NCI-H2227 (cell line): ENCODE data around the gene EIPR1.

Experiments used
- DNase-seq: peaks from one replicate; lab custom pipeline; 2025; ENCODE audit not compliant: unreplicated experiment; lab: John Stamatoyannopoulos, UW

The EIPR1 gene

GRCh38 chr2:3222636-3223035 is 155.0 kb downstream of the EIPR1 start:
- no peak for DNase-seq

GRCh38 chr2:3219536-3219935 is 158.1 kb downstream of the EIPR1 start:
- no peak for DNase-seq

- DNase-seq, result no peak
Observed at GRCh38 chr2:3217646-3218045, 160.0 kb downstream of the EIPR1 start.

GRCh38 chr2:3216841-3217495 is 160.7 kb downstream of the EIPR1 start:
- no peak for DNase-seq

- no peak for DNase-seq
Observed at GRCh38 chr2:3214806-3215404, 162.7 kb downstream of the EIPR1 start.

GRCh38 chr2:3214065-3214464 is 163.6 kb downstream of the EIPR1 start:
- no peak for DNase-seq

GRCh38 chr2:3212984-3213383 is 164.6 kb downstream of the EIPR1 start:
- no peak for DNase-seq

DNA sequence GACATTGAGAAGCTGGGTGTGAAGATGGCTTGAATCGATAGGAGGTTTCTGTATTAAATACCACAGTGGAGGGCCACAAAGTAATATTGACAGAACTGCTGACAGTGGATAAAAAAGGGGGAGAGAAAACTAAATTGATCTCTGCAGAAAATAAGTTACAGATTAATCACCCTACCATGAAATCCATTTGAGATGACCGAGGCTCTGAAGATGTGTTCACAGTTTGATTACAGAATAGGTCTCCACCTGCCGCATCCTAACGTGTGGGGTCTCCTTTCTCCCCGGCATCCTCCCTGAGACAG is 165.6 kb downstream of the EIPR1 start:
- no peak for DNase-seq

DNA sequence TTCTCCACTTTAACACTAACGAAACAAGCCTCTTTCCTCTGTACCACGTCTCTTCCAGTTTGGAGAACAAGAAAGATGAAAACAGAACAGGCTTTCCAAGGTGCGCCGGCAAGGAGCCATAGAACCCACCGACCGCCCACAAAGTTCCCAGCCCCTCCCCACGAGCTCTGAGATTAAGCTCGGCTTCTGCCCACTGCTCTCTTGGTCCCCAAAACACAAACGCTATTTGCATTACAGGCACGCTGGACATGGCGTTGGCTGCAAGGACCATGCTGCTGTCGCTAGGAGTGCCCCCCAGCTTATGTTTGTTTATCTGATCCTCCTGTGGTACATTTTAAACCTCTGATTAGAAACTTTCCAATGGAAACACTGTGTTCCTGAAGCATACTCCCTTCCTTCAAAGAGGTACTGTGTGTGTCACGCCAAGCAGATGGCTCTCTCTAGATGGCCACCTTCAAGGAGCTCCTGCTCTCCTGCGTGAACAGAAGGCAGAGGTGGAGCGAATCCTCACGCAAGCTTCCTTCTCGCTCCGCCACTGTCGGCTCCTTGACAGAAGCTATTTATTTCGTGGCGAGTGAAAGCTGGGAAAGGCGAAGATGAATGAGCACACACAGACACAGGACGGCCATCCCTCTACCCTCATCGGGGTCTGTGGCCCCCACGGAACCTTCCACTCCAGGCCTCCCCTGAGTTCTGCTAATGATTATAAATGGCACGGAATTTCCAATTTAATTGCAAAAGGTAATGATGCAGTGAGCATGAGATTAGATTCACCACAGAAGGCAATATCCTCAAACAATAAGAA is 166.2 kb downstream of the EIPR1 start:
- no peak for DNase-seq

DNA sequence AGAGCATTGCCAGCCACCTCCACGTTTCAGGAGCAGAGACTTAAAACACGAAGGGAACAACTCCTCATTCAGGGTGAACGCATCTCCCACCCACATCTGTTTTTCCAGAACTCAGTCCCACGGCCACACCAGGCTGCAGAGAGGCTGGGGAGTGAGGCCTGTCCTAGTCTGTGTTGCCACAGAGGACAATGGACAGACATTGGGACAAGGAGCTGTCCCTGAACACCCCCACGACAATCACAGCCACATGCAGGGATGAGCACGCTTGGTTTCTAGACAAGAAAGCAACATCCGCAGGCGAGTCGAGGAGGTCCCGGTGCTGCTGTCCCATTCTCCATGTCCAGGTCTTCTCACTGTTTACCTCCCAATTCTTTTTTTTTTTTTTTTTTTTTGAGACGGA is 167.4 kb downstream of the EIPR1 start:
- DNase-seq, result no peak

GRCh38 chr2:3209258-3209657 is 168.4 kb downstream of the EIPR1 start:
- no peak for DNase-seq

DNA sequence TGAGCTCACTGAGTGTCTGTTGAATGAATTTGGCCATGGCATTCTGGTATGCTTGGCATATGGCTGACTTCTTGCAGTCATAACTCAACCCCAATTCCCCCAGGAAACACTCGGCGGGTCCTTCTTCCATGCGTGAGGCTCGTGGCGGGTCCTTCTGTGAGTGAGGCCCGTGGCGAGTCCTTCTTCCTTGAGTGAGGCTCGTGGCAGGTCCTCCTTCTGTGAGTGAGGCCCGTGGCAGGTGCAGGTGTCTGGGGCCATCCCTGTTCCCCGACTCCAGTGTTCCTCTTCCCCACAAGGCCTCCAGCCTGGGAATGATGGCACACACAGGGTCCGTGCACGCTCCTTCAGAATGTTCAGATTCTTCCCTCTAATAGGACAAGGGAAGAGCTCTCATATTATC is 169.0 kb downstream of the EIPR1 start:
- DNase-seq, result no peak

GRCh38 chr2:3208179-3208578 is 169.4 kb downstream of the EIPR1 start:
- DNase-seq, result no peak

DNA sequence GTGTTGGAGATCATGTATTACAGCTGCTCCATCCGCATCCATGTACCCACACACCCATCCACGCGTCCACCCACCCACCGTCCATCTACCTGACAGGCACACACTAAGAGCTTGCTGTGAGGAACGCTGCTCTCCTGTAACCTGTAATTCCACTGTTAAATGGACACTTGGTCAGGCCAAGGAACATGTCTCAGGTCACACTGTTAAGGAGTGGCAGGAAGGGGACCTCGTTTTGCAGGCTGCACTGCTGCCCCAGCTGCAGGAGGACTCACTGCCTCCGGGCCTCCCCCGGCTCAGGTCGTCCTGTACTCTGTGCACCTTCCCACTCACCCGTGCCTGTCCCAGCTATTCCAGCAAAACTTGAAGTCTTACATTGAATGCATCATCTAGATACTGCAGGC is 170.5 kb downstream of the EIPR1 start:
- DNase-seq, result no peak

- no peak for DNase-seq
Observed at GRCh38 chr2:3205845-3206244, 171.8 kb downstream of the EIPR1 start.

DNA sequence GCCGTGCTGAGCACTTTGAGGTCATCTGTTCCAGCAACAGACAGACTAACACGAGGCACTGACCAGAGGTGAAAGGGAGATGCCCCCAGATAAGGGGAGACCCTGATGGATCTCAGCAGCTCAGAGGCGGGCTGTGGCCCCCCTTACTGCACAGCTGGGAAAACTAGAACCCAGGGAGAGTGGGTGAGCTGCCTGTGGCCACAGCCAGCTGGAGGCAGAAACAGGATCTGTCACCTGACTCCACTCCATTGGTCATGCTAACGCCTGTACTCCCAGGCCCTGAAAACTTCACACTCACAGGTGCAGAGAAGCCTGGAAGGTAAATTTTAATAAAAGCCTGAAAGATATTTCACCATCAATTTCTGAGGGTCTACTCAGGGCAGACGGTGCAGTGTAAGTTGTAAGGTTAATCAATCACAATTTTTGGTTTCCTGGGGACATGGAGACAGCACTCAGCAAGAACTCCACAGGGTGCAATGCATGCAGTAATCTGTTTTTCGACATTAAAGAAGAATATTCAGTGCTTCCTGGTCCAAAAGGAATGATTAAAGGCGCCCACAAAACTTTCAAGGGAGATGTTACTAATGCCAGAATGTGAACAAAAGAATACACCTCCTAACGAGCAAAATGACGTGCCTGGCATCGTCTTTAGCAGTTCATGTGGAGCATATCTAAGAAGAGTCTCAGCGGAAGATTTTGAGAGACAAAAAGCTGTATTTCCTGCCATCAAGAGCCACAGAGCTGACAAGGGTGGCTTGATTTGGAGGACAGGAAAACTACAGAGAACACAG is 173.4 kb downstream of the EIPR1 start:
- no peak for DNase-seq

GRCh38 chr2:3203497-3204019 is 174.1 kb downstream of the EIPR1 start:
- DNase-seq, result no peak

DNA sequence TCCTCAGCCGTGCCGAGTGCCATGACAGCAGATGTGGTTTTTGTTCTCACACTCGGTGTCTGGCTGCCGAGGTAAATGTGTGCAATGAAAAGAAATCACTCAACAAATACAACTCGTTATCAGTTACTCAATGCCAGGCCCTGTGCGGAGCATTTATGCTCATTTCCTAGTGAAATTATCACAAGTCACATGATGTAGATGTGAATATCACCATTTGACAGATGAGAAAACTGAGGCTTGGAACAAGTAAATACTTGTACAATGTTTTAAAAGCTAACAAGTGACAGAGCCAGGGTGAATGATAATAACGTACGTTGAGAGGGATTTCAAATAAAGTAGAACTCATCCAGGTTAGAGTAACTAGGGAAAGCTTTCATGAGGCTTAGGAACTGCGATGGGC is 174.7 kb downstream of the EIPR1 start:
- no peak for DNase-seq

- no peak for DNase-seq
Observed at GRCh38 chr2:3201281-3201680, 176.3 kb downstream of the EIPR1 start.

GRCh38 chr2:3200420-3200939 is 177.1 kb downstream of the EIPR1 start:
- no peak for DNase-seq

- DNase-seq, result no peak
Observed at GRCh38 chr2:3199627-3200345, 177.8 kb downstream of the EIPR1 start.
